ENCODE results near the gene DPH5.
A peak's percentile ranks its signal among the peaks of the same experiment; 100 is the strongest.

Gene DPH5

DNA sequence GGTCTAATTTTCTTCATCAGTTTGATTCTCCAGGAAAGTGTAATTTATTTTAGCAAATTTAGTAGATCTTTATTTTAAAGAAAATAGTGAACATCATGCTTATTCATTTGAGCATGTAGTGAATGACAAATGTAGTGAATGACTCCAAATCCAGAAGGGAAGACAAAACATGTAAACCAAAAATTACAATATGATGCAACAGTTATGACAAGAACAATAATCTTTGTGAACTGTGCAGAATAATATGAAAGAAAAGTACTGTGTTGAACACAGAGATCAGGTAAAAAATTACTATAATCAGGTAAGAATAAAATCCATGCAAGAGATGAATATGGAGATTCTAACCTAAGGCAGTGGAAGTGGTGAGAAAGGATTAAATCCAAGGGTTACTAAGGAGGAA lies 30.0 kb upstream of the DPH5 start:
- Histone ChIP-seq H3K4me3 (ENCODE audit: insufficient read depth, low read length, poor library complexity, severe bottlenecking) (no peak overlapping the region), H2AFZ (ENCODE audit: low read depth, low read length, severe bottlenecking) (no peak overlapping the region), H4K20me1 (ENCODE audit: low read depth, low read length) (no peaks in the 10 kb centered on the region), H3K9ac (ENCODE audit: low read length) (no peak overlapping the region), H3K9me3 (ENCODE audit: insufficient read depth, low read length) (no peaks in the 10 kb centered on the region), H3K4me2 (ENCODE audit: low read depth, low read length, poor library complexity, severe bottlenecking) (no peak overlapping the region), H3F3A (ENCODE audit: insufficient read depth) (peaks cover 7% of the 10 kb centered on the region; the same call in 1 of the 2 replicates), H3K27ac (ENCODE audit: low read depth, low read length) (no peak overlapping the region), H3K9me2 (replicated peaks; ENCODE audit: insufficient read depth, low read length) (no peaks in the 10 kb centered on the region), H3K36me3 (ENCODE audit: low read length) (no peaks in the 10 kb centered on the region; the same call in 1 of the 2 replicates), H3K79me2 (ENCODE audit: insufficient read depth, low read length) (no peaks in the 10 kb centered on the region), H3K27me3 (ENCODE audit: low read length) (no peaks in the 10 kb centered on the region)
- TF ChIP-seq, protein P1, sequence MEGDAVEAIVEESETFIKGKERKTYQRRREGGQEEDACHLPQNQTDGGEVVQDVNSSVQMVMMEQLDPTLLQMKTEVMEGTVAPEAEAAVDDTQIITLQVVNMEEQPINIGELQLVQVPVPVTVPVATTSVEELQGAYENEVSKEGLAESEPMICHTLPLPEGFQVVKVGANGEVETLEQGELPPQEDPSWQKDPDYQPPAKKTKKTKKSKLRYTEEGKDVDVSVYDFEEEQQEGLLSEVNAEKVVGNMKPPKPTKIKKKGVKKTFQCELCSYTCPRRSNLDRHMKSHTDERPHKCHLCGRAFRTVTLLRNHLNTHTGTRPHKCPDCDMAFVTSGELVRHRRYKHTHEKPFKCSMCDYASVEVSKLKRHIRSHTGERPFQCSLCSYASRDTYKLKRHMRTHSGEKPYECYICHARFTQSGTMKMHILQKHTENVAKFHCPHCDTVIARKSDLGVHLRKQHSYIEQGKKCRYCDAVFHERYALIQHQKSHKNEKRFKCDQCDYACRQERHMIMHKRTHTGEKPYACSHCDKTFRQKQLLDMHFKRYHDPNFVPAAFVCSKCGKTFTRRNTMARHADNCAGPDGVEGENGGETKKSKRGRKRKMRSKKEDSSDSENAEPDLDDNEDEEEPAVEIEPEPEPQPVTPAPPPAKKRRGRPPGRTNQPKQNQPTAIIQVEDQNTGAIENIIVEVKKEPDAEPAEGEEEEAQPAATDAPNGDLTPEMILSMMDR (IDR thresholded peaks at IDR 0.05; ENCODE audit: insufficient read depth, low read length, poor library complexity, severe bottlenecking), result no peak
- no peak for TF ChIP-seq EZH2phosphoT487 (conservative IDR thresholded peaks at IDR 0.05; ENCODE audit: low read length)

DNA sequence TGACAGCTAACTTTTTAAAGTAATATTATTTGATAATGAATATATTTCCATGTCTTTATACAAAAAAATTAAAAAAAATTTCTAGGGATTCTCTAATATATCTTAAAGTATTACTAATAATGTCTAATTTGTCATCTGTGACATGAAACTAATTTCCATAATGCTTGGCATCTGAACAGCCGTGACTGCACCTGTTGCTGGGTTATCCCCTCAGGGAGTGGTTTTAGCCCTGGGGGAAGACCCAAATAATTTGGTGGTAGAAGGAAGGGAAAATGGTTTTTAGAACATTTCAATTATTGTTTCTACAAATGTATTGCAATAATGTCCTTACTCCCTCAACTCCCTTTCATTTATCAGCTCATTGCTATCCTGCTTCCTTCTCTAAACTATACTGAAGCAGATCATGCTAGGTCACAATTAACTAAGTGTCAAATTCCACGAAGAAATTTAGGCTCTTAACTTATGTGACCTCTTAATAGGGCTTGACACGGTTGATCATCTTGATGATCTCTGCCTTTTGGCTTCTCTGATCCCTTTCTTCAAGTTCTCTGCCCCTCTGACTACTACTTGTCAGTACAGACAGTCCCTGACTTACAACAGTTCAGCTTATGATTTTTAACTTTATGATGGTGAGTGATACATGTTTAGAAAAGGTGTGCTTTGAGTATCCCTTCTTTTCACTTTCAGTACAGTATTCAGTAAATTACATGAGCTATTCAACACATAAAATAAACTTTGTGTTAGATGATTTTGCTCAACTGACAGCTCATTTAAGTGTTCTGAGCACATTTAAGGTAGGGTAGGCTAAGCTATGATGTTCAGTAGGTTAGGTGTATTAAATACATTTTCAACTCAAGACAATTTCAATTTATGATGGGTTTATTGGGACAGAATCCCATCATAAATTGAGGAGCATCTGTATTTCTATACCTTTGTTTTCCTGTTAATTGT lies 26.4 kb upstream of the DPH5 start:
- Histone ChIP-seq H3K36me3 (ENCODE audit: low read length) (no peaks in the 10 kb centered on the region), H4K20me1 (ENCODE audit: low read depth, low read length) (peaks cover 2% of the 10 kb centered on the region; the same call in 1 of the 2 replicates), H3K9me3 (ENCODE audit: insufficient read depth, low read length) (no peaks in the 10 kb centered on the region), H3K4me3 (ENCODE audit: insufficient read depth, low read length, poor library complexity, severe bottlenecking) (no peak overlapping the region), H3K9ac (ENCODE audit: low read length) (0 out of 2 replicates have a peak overlapping the region, but pooled peaks have one; percentile 16), H2AFZ (ENCODE audit: low read depth, low read length, severe bottlenecking) (no peak overlapping the region), H3K9me2 (replicated peaks; ENCODE audit: insufficient read depth, low read length) (no peaks in the 10 kb centered on the region), H3K27ac (ENCODE audit: low read depth, low read length) (peak overlapping the region; percentile 61), H3K27me3 (ENCODE audit: low read length) (no peaks in the 10 kb centered on the region), H3K79me2 (ENCODE audit: insufficient read depth, low read length) (no peaks in the 10 kb centered on the region), H3K4me2 (ENCODE audit: low read depth, low read length, poor library complexity, severe bottlenecking) (peak overlapping the region; percentile 49), H3F3A (ENCODE audit: insufficient read depth) (peaks cover 23% of the 10 kb centered on the region; the same call in 1 of the 2 replicates)
- TF ChIP-seq, protein P1 (IDR thresholded peaks at IDR 0.05; ENCODE audit: insufficient read depth, low read length, poor library complexity, severe bottlenecking), result no peak
- no peak for TF ChIP-seq EZH2phosphoT487 (conservative IDR thresholded peaks at IDR 0.05; ENCODE audit: low read length)

DNA sequence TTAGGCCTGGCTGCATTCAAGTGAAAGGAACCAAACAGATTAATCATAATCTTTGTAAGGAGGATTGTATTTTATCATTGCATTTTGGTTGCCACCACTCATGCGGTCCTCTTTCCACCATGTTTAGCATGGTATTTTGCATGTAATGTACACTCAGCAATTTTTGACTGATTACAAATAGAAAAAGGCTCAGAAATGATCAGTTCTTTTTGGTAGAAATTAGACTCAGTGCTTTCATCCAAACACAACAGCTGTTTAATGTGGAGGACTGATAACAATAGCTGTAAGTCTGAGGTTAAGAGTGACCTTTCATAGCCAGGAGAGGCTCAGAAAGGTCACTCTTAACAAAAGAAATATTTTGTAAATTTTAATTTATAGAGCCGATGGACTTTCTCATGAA lies 25.3 kb upstream of the DPH5 start:
- Histone ChIP-seq H3K4me2 (ENCODE audit: low read depth, low read length, poor library complexity, severe bottlenecking) (peak overlapping the region; percentile 49), H2AFZ (ENCODE audit: low read depth, low read length, severe bottlenecking) (no peak overlapping the region), H3K4me3 (ENCODE audit: insufficient read depth, low read length, poor library complexity, severe bottlenecking) (no peak overlapping the region), H3K9me2 (replicated peaks; ENCODE audit: insufficient read depth, low read length) (no peaks in the 10 kb centered on the region), H4K20me1 (ENCODE audit: low read depth, low read length) (peaks cover 3% of the 10 kb centered on the region; the same call in 1 of the 2 replicates), H3F3A (ENCODE audit: insufficient read depth) (peaks cover 23% of the 10 kb centered on the region; the same call in 1 of the 2 replicates), H3K36me3 (ENCODE audit: low read length) (no peaks in the 10 kb centered on the region), H3K27me3 (ENCODE audit: low read length) (no peaks in the 10 kb centered on the region), H3K79me2 (ENCODE audit: insufficient read depth, low read length) (no peaks in the 10 kb centered on the region), H3K27ac (ENCODE audit: low read depth, low read length) (peak overlapping the region; percentile 61; the same call in 1 of the 2 replicates), H3K9ac (ENCODE audit: low read length) (no peak overlapping the region), H3K9me3 (ENCODE audit: insufficient read depth, low read length) (no peaks in the 10 kb centered on the region)
- TF ChIP-seq, protein P1 (IDR thresholded peaks at IDR 0.05; ENCODE audit: insufficient read depth, low read length, poor library complexity, severe bottlenecking), result no peak
- no peak for TF ChIP-seq EZH2phosphoT487 (conservative IDR thresholded peaks at IDR 0.05; ENCODE audit: low read length)

Measured in SU-DHL-6 (cell line).